ENCODE data around the gene RGS16. TPM values are rescaled to one million over a fixed set of nuclear protein-coding genes. Genes with fewer than 3 reads are reported as not detected.

RGS16 gene
- total RNA-seq, 4 donors from 2014 or later = 1.2 to 3.9 (median 3.5) TPM; not detected in 1

DNA sequence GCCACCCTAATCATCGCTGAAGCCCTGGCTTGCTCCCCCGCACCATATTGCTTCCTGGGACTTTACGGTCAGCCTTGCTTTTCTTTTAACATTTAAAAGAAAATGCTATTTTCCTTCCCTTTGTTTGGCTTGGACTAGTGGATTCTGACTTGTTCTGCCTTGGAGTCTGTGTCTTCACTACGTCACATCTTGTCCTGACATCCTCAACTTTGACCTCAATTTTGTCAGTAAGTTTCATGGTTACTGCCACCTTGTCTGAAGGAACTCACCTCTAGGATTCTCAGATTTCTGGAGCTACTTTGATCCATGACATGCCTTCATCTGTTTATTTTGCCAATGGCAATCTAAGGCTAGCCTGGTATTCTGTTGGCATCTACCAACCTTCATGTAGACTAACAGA lies 19.4 kb downstream of the RGS16 start:
- Histone ChIP-seq H3K9me3 (no peaks in the 10 kb centered on the region), H3K4me1 (peaks cover 0 to 3% of the 10 kb centered on the region in 2 donors), H3K4me3 (no peak overlapping the region), H3K27ac (no peak overlapping the region), H3K36me3 (no peaks in the 10 kb centered on the region), H3K27me3 (no peaks in the 10 kb centered on the region)
- DNase-seq = no peak
- intact Hi-C loops (cut with DNase I; ENCODE audit: low total_unique reads) = no loop called here
- TF ChIP-seq POLR2A (IDR thresholded peaks at IDR 0.05) = no peak
- TF ChIP-seq, protein P1, sequence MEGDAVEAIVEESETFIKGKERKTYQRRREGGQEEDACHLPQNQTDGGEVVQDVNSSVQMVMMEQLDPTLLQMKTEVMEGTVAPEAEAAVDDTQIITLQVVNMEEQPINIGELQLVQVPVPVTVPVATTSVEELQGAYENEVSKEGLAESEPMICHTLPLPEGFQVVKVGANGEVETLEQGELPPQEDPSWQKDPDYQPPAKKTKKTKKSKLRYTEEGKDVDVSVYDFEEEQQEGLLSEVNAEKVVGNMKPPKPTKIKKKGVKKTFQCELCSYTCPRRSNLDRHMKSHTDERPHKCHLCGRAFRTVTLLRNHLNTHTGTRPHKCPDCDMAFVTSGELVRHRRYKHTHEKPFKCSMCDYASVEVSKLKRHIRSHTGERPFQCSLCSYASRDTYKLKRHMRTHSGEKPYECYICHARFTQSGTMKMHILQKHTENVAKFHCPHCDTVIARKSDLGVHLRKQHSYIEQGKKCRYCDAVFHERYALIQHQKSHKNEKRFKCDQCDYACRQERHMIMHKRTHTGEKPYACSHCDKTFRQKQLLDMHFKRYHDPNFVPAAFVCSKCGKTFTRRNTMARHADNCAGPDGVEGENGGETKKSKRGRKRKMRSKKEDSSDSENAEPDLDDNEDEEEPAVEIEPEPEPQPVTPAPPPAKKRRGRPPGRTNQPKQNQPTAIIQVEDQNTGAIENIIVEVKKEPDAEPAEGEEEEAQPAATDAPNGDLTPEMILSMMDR (IDR thresholded peaks at IDR 0.05) = no peak

DNA sequence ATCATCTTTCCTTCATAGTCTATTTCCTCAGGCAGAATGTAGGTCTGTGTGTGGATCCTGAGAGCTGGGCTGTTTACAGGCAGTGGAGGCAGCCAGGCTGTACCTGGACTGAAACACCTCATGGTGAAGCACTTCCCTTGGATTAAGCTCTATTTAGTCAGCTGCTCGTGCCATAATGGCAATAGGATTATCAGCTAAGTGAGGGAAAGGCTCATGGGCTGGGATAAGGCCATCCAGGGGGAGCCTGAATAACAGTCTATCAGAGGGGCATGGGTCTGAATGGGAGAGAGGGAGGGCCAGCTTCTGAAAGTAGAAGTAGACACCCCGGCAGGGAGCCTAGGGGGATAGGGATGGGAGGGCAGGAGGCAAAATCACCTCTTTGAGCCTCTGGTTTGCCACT lies 23.5 kb downstream of the RGS16 start:
- Histone ChIP-seq H3K9me3 (no peaks in the 10 kb centered on the region), H3K36me3 (no peaks in the 10 kb centered on the region), H3K4me1 (peaks cover 0 to 3% of the 10 kb centered on the region in 2 donors), H3K4me3 (no peak overlapping the region), H3K27me3 (no peaks in the 10 kb centered on the region), H3K27ac (no peak overlapping the region)
- no peak for DNase-seq
- no peak for TF ChIP-seq POLR2A (IDR thresholded peaks at IDR 0.05)
- TF ChIP-seq, protein P1 (IDR thresholded peaks at IDR 0.05) = no peak
- intact Hi-C loops (cut with DNase I; ENCODE audit: low total_unique reads) = no loop called here

DNA sequence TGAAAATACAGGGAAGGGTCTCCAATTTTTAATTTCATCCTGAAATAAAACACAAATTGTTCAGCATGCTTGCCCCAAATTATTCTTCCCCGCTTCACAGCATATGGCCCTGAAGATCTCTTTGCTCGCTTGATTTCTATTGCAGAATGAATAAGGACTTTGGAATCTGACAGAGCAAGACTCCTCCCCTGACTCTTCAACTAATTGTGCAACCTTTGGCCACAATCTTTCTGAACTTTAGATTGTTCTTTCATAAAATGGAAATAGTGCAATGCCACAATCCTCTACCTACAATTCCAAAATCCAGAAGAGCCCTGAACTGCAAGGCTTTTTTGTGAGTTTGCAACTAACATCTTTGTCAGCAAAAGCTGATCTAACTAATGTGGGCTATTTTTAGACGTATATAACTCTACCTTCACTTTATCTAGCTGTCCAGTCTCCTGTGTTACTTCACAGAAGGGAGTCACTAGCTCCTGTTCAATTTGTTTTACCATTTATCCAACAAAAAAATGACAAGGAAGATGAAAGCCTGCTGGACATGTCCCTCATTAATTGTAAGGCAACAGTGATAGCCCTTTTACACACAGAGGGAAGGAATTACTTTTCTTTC lies 28.5 kb downstream of the RGS16 start:
- H3K36me3 ChIP-seq = no peaks in the 10 kb centered on the region

DNA sequence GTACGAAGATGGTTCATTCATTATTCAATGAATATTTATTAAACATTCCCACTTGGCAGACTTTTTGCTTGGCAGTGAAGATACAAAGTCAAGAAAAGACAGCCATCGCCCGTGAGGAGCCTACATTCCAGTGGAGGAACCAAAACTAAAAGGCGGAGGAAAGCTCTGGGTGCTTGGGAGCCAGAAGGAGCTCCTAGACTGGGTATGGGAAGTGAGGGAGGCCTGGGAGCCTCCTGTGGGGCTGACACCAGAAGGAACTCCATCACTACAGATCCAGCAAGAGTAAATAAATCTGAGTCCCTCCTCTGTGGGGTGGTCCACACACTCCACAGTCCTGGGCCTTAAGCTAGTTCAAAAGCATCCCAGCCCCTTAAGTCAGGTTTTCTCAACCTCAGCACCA lies 30.0 kb downstream of the RGS16 start:
- Histone ChIP-seq H3K9me3 (no peaks in the 10 kb centered on the region), H3K27ac (no peak overlapping the region), H3K36me3 (no peaks in the 10 kb centered on the region), H3K4me1 (no peaks in the 10 kb centered on the region), H3K4me3 (no peak overlapping the region), H3K27me3 (no peaks in the 10 kb centered on the region)
- intact Hi-C loops (cut with DNase I; ENCODE audit: low total_unique reads) = no loop called here
- TF ChIP-seq, protein P1 (IDR thresholded peaks at IDR 0.05) = no peak
- no peak for TF ChIP-seq POLR2A (IDR thresholded peaks at IDR 0.05)
- no peak for DNase-seq

More for the DNA sequence above, 28.5 kb downstream of the RGS16 start:
- Histone ChIP-seq H3K9me3 (no peaks in the 10 kb centered on the region), H3K4me1 (no peaks in the 10 kb centered on the region), H3K4me3 (no peak overlapping the region), H3K27me3 (no peaks in the 10 kb centered on the region), H3K27ac (no peak overlapping the region)
- TF ChIP-seq, protein P1 (IDR thresholded peaks at IDR 0.05) = no peak
- no peak for TF ChIP-seq POLR2A (IDR thresholded peaks at IDR 0.05)
- intact Hi-C loops (cut with DNase I; ENCODE audit: low total_unique reads) = no loop called here
- no peak for DNase-seq

DNA sequence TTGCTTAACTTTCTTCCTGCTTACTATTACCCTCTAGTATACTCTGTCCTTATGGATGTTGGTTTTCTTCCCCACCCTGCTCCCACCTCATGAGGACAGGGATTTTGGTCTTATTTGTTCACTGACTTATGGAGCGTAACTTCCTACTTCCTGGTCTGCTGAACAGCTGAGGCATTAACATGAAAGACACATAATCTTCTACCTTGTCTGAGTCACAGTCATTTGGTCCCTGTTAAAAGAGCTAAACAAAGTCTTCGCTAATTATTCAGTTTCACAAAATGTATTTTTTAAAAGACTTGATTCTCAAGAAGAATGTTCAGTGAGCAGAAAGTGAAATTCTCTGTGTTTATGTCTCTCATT lies 33.6 kb downstream of the RGS16 start:
- DNase-seq = no peak
- no peak overlapping the region for H3K27ac ChIP-seq
- no peak for TF ChIP-seq POLR2A (IDR thresholded peaks at IDR 0.05)
- TF ChIP-seq, protein P1 (IDR thresholded peaks at IDR 0.05) = no peak
- intact Hi-C loops (cut with DNase I; ENCODE audit: low total_unique reads) = no loop called here
- H3K4me3 ChIP-seq = no peak overlapping the region
- H3K4me1 ChIP-seq = no peaks in the 10 kb centered on the region
- no peaks in the 10 kb centered on the region for H3K36me3 ChIP-seq
- no peaks in the 10 kb centered on the region for H3K27me3 ChIP-seq
- no peaks in the 10 kb centered on the region for H3K9me3 ChIP-seq

All from uterus (tissue), 4 donors.